Measurements from ENCODE around the gene TSHZ2.

GRCh38 chr20:53146201-53146891 is 174.2 kb downstream of the TSHZ2 start:
- TF ChIP-seq MAZ (IDR thresholded peaks at IDR 0.05; ENCODE audit: borderline replicate concordance, low read depth, low read length), result no peak
- TF ChIP-seq, protein P1, sequence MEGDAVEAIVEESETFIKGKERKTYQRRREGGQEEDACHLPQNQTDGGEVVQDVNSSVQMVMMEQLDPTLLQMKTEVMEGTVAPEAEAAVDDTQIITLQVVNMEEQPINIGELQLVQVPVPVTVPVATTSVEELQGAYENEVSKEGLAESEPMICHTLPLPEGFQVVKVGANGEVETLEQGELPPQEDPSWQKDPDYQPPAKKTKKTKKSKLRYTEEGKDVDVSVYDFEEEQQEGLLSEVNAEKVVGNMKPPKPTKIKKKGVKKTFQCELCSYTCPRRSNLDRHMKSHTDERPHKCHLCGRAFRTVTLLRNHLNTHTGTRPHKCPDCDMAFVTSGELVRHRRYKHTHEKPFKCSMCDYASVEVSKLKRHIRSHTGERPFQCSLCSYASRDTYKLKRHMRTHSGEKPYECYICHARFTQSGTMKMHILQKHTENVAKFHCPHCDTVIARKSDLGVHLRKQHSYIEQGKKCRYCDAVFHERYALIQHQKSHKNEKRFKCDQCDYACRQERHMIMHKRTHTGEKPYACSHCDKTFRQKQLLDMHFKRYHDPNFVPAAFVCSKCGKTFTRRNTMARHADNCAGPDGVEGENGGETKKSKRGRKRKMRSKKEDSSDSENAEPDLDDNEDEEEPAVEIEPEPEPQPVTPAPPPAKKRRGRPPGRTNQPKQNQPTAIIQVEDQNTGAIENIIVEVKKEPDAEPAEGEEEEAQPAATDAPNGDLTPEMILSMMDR (conservative IDR thresholded peaks at IDR 0.05; ENCODE audit: low read depth, low read length), result no peak
- TF ChIP-seq RAD21 (IDR thresholded peaks at IDR 0.05; ENCODE audit: low read length), result no peak
- no peak for TF ChIP-seq SMC3 (IDR thresholded peaks at IDR 0.05; ENCODE audit: low read depth, low read length)
- no peak for TF ChIP-seq USF2 (IDR thresholded peaks at IDR 0.05; ENCODE audit: low read depth, low read length)
- TF ChIP-seq RFX5 (IDR thresholded peaks at IDR 0.05; ENCODE audit: low read depth, low read length), result no peak
- TF ChIP-seq BHLHE40 (IDR thresholded peaks at IDR 0.05; ENCODE audit: low read depth, low read length), result no peak
- TF ChIP-seq POLR2A (IDR thresholded peaks at IDR 0.05; ENCODE audit: low read depth, low read length), result no peak
- no peak for TF ChIP-seq RCOR1 (IDR thresholded peaks at IDR 0.05; ENCODE audit: insufficient replicate concordance, low read length)
- TF ChIP-seq ELK1 (IDR thresholded peaks at IDR 0.05; ENCODE audit: borderline replicate concordance, low read depth, low read length), result no peak
- TF ChIP-seq MAFK (IDR thresholded peaks at IDR 0.05; ENCODE audit: low read depth, low read length), result no peak

Data from IMR-90 (cell line).